Colonic mucosa (tissue), 4 donors: ENCODE measurements around the gene LAMP1. TPM values are rescaled to one million over a fixed set of nuclear protein-coding genes. Genes with fewer than 3 reads are reported as not detected.

Experiments
- DNase-seq: peaks from one replicate; pipeline ENCODE4 v3.0.0-alpha.2; 2020
- H3K27ac ChIP-seq: fragments of 200-600 bp; one replicate; pipeline ENCODE4 v1.8.0; 2021
- H3K27me3 ChIP-seq: fragments of 200-600 bp; one replicate; pipeline ENCODE4 v1.8.0; 2021
- H3K36me3 ChIP-seq: fragments of 200-600 bp; one replicate; pipeline ENCODE4 v1.8.0; 2021
- H3K4me1 ChIP-seq: fragments of 200-600 bp; one replicate; pipeline ENCODE4 v1.8.0; 2021; ENCODE audit warnings: mild to moderate bottlenecking
- H3K4me3 ChIP-seq: fragments of 200-600 bp; one replicate; pipeline ENCODE4 v1.8.0; 2021
- H3K9ac ChIP-seq, 2 donors: one replicate each; pipeline ENCODE4 v1.7.0; 2013; ENCODE audit warnings: control low read depth in 2 of 2, low read depth in 2 of 2, low read length in 2 of 2
- H3K9me3 ChIP-seq: fragments of 200-600 bp; one replicate; pipeline ENCODE4 v1.8.0; 2021
- CTCF ChIP-seq: fragments of 200-600 bp; IDR thresholded peaks from one replicate; pipeline ENCODE4 v1.8.0; 2022; ENCODE audit warnings: antibody characterized with exemption, mild to moderate bottlenecking
- intact Hi-C: fragments of 100-400 bp; cut with DNase I; formaldehyde crosslinking; loops from one replicate; pipeline ENCODE4 v1.14.1; 2022
- total RNA-seq, 2 donors: library from RNA; stranded (reverse); fragmentation: NEBNext Ultra II Directional in 1 of 2; extraction: Animal tissue kit (Norgen Biotek cat#: 25700) in 1 of 2; gene quantifications; one replicate each; pipeline ENCODE4 v1.2.1, GENCODE V29; 2021
- donor health status: healthy.
- donor health status: DM: no; HTN: no; CAD: no.
- donor health status: DM: no; HTN: no; CAD: no.

Gene LAMP1
- total RNA-seq, 2 donors from 2014 or later, result 184 to 226 TPM

GRCh38 chr13:113325779-113326178, 28.7 kb downstream of the LAMP1 start:
- Histone ChIP-seq H3K4me3 (no peak overlapping the region), H3K36me3 (peaks cover 5% of the 10 kb centered on the region), H3K27me3 (no peaks in the 10 kb centered on the region), H3K27ac (no peak overlapping the region), H3K4me1 (no peaks in the 10 kb centered on the region), H3K9me3 (no peaks in the 10 kb centered on the region), H3K9ac (no peak overlapping the region)
- intact Hi-C loops, result no loop called here
- TF ChIP-seq CTCF, result no peak
- DNase-seq, result no peak

GRCh38 chr13:113327391-113327765, 30.3 kb downstream of the LAMP1 start:
- intact Hi-C loops, result no loop called here
- Histone ChIP-seq H3K27ac (no peak overlapping the region), H3K36me3 (no peaks in the 10 kb centered on the region), H3K27me3 (no peaks in the 10 kb centered on the region), H3K4me3 (no peak overlapping the region), H3K9ac (no peak overlapping the region), H3K9me3 (no peaks in the 10 kb centered on the region), H3K4me1 (no peaks in the 10 kb centered on the region)
- DNase-seq, result no peak
- no peak for TF ChIP-seq CTCF

GRCh38 chr13:113327766-113328471, 30.9 kb downstream of the LAMP1 start:
- intact Hi-C loops, result no loop called here
- Histone ChIP-seq H3K4me1 (no peaks in the 10 kb centered on the region), H3K36me3 (no peaks in the 10 kb centered on the region), H3K4me3 (no peak overlapping the region), H3K27ac (no peak overlapping the region), H3K27me3 (no peaks in the 10 kb centered on the region), H3K9me3 (no peaks in the 10 kb centered on the region), H3K9ac (no peak overlapping the region)
- no peak for DNase-seq
- no peak for TF ChIP-seq CTCF

- Histone ChIP-seq H3K9me3 (no peaks in the 10 kb centered on the region), H3K4me3 (no peak overlapping the region), H3K27ac (no peak overlapping the region), H3K9ac (no peak overlapping the region), H3K27me3 (no peaks in the 10 kb centered on the region), H3K36me3 (no peaks in the 10 kb centered on the region), H3K4me1 (no peaks in the 10 kb centered on the region)
- no peak for DNase-seq
- TF ChIP-seq CTCF, result no peak
- intact Hi-C loops, result no loop called here
Observed at GRCh38 chr13:113328851-113329250, 31.8 kb downstream of the LAMP1 start.

- Histone ChIP-seq H3K27ac (no peak overlapping the region), H3K9me3 (no peaks in the 10 kb centered on the region), H3K9ac (no peak overlapping the region), H3K4me3 (no peak overlapping the region), H3K4me1 (no peaks in the 10 kb centered on the region), H3K36me3 (no peaks in the 10 kb centered on the region), H3K27me3 (no peaks in the 10 kb centered on the region)
- intact Hi-C loops, result no loop called here
- no peak for DNase-seq
- TF ChIP-seq CTCF, result no peak
Observed at GRCh38 chr13:113329656-113330312, 32.7 kb downstream of the LAMP1 start.
